ENCODE data around the gene PSMD13. TPM values are rescaled to one million over a fixed set of nuclear protein-coding genes. Genes with fewer than 3 reads are reported as not detected.

PSMD13 gene
- total and polyA plus RNA-seq, 2 of the 13 experiments (the other 11 are each of a cell fraction or from before 2014, with no cell fraction given): 83.0 to 117 TPM

GRCh38 chr11:257766-258493, 21.2 kb downstream of the PSMD13 start (continued):
- peak; percentile 57; the same call in 1 of the 2 replicates for TF ChIP-seq ZBTB7A (CRISPR knock-in tag; IDR thresholded peaks at IDR 0.05)
- TF ChIP-seq ZFP90 (CRISPR knock-in tag; IDR thresholded peaks at IDR 0.05; ENCODE audit: borderline replicate concordance): no peak
- TF ChIP-seq ZNF761 (CRISPR knock-in tag; conservative IDR thresholded peaks at IDR 0.05): no peak
- TF ChIP-seq FOXM1 (CRISPR knock-in tag; IDR thresholded peaks at IDR 0.05): no peak
- TF ChIP-seq KAT8 (CRISPR knock-in tag; IDR thresholded peaks at IDR 0.05): no peak
- no peak for TF ChIP-seq HHEX (CRISPR knock-in tag; IDR thresholded peaks at IDR 0.05)
- no peak for TF ChIP-seq ZNF772 (CRISPR knock-in tag; IDR thresholded peaks at IDR 0.05)
- TF ChIP-seq KLF6 (CRISPR knock-in tag; IDR thresholded peaks at IDR 0.05): no peak
- TF ChIP-seq PRDM10 (CRISPR knock-in tag; IDR thresholded peaks at IDR 0.05; ENCODE audit: low read depth): no peak
- no peak for TF ChIP-seq RBM22 (optimal IDR thresholded peaks at IDR 0.05; ENCODE audit: low read length)
- no peak for TF ChIP-seq CERS6 (CRISPR knock-in tag; IDR thresholded peaks at IDR 0.05)
- TF ChIP-seq GABPB1 (CRISPR knock-in tag; IDR thresholded peaks at IDR 0.05): 0 out of 2 replicates have a peak, but pooled peaks have one; percentile 10
- TF ChIP-seq HMGXB4 (CRISPR knock-in tag; IDR thresholded peaks at IDR 0.05; ENCODE audit: borderline replicate concordance in 1 of 2, low read depth in 1 of 2): 0 out of 4 replicates have a peak, but pooled peaks of 1 of the 2 experiments have one; percentile 20
- TF ChIP-seq ZNF546 (CRISPR knock-in tag; conservative IDR thresholded peaks at IDR 0.05): no peak
- TF ChIP-seq FOXO4 (CRISPR knock-in tag; conservative IDR thresholded peaks at IDR 0.05): no peak
- TF ChIP-seq ZBED4 (CRISPR knock-in tag; IDR thresholded peaks at IDR 0.05; ENCODE audit: borderline replicate concordance): no peak

Measured in HepG2 (cell line).